ENCODE measurements around the gene HOXD9. TPM values are rescaled to one million over a fixed set of nuclear protein-coding genes. Genes with fewer than 3 reads are reported as not detected.

HOXD9 gene
- not detected for polyA plus RNA-seq (2013, experiment 1 of 2)
- polyA plus RNA-seq (2013, experiment 2 of 2) = not detected

DNA sequence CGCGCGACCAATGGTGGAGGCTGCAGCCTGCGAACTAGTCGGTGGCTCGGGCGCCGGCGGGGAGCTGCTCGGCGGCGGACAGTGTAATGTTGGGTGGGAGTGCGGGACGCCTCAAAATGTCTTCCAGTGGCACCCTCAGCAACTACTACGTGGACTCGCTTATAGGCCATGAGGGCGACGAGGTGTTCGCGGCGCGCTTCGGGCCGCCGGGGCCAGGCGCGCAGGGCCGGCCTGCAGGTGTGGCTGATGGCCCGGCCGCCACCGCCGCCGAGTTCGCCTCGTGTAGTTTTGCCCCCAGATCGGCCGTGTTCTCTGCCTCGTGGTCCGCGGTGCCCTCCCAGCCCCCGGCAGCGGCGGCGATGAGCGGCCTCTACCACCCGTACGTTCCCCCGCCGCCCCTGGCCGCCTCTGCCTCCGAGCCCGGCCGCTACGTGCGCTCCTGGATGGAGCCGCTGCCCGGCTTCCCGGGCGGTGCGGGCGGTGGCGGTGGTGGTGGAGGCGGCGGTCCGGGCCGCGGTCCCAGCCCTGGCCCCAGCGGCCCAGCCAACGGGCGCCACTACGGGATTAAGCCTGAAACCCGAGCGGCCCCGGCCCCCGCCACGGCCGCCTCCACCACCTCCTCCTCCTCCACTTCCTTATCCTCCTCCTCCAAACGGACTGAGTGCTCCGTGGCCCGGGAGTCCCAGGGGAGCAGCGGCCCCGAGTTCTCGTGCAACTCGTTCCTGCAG lies at the start of gene HOXD9:
TSS of gene HOXD9 (plus strand) at position 37 of the 728 bp plus-strand sequence. CDS start at position 87, 50 bp downstream.
- Histone ChIP-seq H3K79me1 (ENCODE audit: low read length) (no peaks in the 10 kb centered on the region), H3K36me3 (ENCODE audit: control insufficient read depth, insufficient read depth, low read length) (no peaks in the 10 kb centered on the region), H3K4me2 (ENCODE audit: low read length) (peak within 1 kb of the TSS; percentile 80), H3K27me3 (ENCODE audit: insufficient read depth, low read length, poor library complexity) (peaks cover 82% of the 10 kb centered on the region), H2AK5ac (ENCODE audit: low read length) (no peak within 1 kb of the TSS), H3K56ac (ENCODE audit: low read length) (no peak within 1 kb of the TSS), H4K8ac (ENCODE audit: low read depth, low read length) (no peak within 1 kb of the TSS), H3K27ac (ENCODE audit: low read depth, low read length) (no peak within 1 kb of the TSS), H3K4me1 (ENCODE audit: control insufficient read depth, low read depth, low read length) (no peaks in the 10 kb centered on the region), H4K5ac (ENCODE audit: low read length) (no peak within 1 kb of the TSS), H3K4ac (ENCODE audit: low read depth, low read length) (no peak within 1 kb of the TSS), H3K9ac (ENCODE audit: low read length) (no peak within 1 kb of the TSS), H2BK5ac (ENCODE audit: low read length) (no peak within 1 kb of the TSS), H3K79me2 (ENCODE audit: control insufficient read depth, insufficient read depth, low read length) (no peaks in the 10 kb centered on the region), H3K4me3 (ENCODE audit: low read length) (no peak within 1 kb of the TSS), H2BK120ac (ENCODE audit: low read depth, low read length) (no peak within 1 kb of the TSS), H2BK15ac (replicated peaks; ENCODE audit: low read depth) (no peak within 1 kb of the TSS), H3K23ac (ENCODE audit: low read length) (no peak within 1 kb of the TSS), H3K18ac (ENCODE audit: low read length) (no peak within 1 kb of the TSS)
- DNase-seq = no peak
- WGBS (ENCODE audit: extremely low coverage, insufficient coverage, low lambda C conversion rate) = no CpG with 5 or more reads among the region's 84 CpGs

DNA sequence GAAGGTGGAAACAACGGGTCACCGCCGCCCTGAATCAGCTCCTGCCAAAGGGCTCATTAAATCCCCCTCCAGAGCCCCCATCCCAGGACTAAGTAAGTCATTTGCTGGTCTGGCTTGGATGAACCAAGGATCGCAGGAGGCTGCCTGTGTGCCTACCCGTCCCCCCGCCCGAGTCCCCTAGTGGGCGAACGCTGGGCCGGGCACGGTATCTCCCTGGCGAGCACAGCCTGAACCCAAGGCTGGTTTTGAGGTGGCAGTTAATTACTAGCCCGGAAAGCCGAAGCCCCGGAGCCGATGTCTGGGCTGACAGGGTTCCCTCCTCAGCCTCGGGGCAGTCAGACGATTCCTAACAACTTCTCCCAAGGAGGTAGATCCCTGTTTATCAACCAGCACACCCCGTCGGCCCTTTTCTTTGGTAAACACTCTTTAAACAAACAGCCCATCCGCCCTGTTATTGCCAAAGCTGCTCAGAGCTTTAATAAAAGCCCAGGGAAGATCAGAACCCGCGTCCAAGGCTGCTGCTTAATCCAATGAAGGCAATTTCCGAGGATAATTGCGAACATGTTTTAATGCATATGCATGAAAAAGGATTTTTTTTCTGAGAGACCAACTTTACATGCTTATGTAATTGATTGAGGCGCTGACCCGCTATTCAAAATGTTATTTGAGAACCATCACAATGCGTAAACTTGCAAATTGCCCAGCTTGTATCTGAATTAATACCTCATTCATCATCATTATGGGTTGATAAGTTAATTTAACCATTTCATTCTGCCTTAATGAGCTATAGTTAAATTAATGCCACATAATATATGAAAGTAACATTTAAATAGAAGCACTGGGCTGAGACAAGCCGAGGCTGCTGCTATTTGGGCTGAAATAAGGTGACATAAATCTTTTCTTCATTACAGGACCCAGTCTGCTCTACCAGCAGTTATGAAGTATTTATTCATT lies 49.3 kb upstream of the HOXD9 start:
- Histone ChIP-seq H3K4me2 (ENCODE audit: low read length) (no peak overlapping the region), H4K5ac (ENCODE audit: low read length) (no peak overlapping the region), H3K4me3 (ENCODE audit: low read length) (no peak overlapping the region), H3K27ac (ENCODE audit: low read depth, low read length) (no peak overlapping the region), H2AK5ac (ENCODE audit: low read length) (no peak overlapping the region), H2BK120ac (ENCODE audit: low read depth, low read length) (no peak overlapping the region), H3K27me3 (ENCODE audit: insufficient read depth, low read length, poor library complexity) (peaks cover 80% of the 10 kb centered on the region), H3K23ac (ENCODE audit: low read length) (no peak overlapping the region), H3K9ac (ENCODE audit: low read length) (no peak overlapping the region), H3K4ac (ENCODE audit: low read depth, low read length) (no peak overlapping the region), H2BK15ac (replicated peaks; ENCODE audit: low read depth) (no peak overlapping the region), H4K8ac (ENCODE audit: low read depth, low read length) (no peak overlapping the region), H3K4me1 (ENCODE audit: control insufficient read depth, low read depth, low read length) (peaks cover 2% of the 10 kb centered on the region), H3K18ac (ENCODE audit: low read length) (no peak overlapping the region), H3K36me3 (ENCODE audit: control insufficient read depth, insufficient read depth, low read length) (no peaks in the 10 kb centered on the region), H3K79me1 (ENCODE audit: low read length) (no peaks in the 10 kb centered on the region), H3K56ac (ENCODE audit: low read length) (no peak overlapping the region), H3K79me2 (ENCODE audit: control insufficient read depth, insufficient read depth, low read length) (no peaks in the 10 kb centered on the region), H2BK5ac (ENCODE audit: low read length) (no peak overlapping the region)
- no CpG with 5 or more reads among the region's 29 CpGs for WGBS (ENCODE audit: extremely low coverage, insufficient coverage, low lambda C conversion rate)
- DNase-seq = no peak

DNA sequence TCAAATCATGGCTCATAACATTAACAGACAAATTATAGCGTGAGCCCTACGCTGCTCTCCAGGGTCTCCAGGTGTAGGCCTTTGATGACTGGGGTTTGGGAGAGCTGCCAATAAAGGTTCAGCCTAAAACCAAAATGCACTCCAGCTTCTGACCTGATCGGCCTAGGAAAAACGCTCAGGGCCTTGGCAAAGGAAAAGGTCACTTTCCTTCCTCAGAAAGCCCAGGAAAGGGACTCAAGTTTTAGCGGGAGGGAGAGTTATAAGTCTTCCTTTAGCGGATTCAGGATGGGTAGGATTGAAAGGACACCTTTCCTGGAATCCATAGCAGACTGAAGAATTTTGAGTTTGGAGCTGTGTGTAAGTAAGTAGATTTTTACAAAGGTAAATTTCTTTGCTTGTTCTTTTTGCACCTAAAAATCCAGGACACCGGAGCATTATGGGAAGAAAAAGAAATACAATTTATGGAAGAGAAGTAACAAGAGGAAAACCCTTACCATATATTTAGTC lies 47.5 kb upstream of the HOXD9 start:
- H3K27me3 ChIP-seq (ENCODE audit: insufficient read depth, low read length, poor library complexity) = peaks cover 80% of the 10 kb centered on the region
- H2AK5ac ChIP-seq (ENCODE audit: low read length) = no peak overlapping the region
- no peak overlapping the region for H3K4me3 ChIP-seq (ENCODE audit: low read length)
- H2BK120ac ChIP-seq (ENCODE audit: low read depth, low read length) = no peak overlapping the region
- H3K27ac ChIP-seq (ENCODE audit: low read depth, low read length) = no peak overlapping the region
- no peak overlapping the region for H2BK15ac ChIP-seq (replicated peaks; ENCODE audit: low read depth)
- no peak overlapping the region for H2BK5ac ChIP-seq (ENCODE audit: low read length)
- H3K4me1 ChIP-seq (ENCODE audit: control insufficient read depth, low read depth, low read length) = peaks cover 2% of the 10 kb centered on the region
- no peaks in the 10 kb centered on the region for H3K79me1 ChIP-seq (ENCODE audit: low read length)
- no peak overlapping the region for H4K8ac ChIP-seq (ENCODE audit: low read depth, low read length)
- H3K23ac ChIP-seq (ENCODE audit: low read length) = no peak overlapping the region
- no peak overlapping the region for H3K9ac ChIP-seq (ENCODE audit: low read length)
- no peak overlapping the region for H3K18ac ChIP-seq (ENCODE audit: low read length)
- H3K4me2 ChIP-seq (ENCODE audit: low read length) = no peak overlapping the region
- H3K56ac ChIP-seq (ENCODE audit: low read length) = no peak overlapping the region
- DNase-seq = no peak
- WGBS (ENCODE audit: extremely low coverage, insufficient coverage, low lambda C conversion rate) = no CpG with 5 or more reads among the region's 7 CpGs
- no peaks in the 10 kb centered on the region for H3K79me2 ChIP-seq (ENCODE audit: control insufficient read depth, insufficient read depth, low read length)
- H4K5ac ChIP-seq (ENCODE audit: low read length) = no peak overlapping the region
- no peak overlapping the region for H3K4ac ChIP-seq (ENCODE audit: low read depth, low read length)
- no peaks in the 10 kb centered on the region for H3K36me3 ChIP-seq (ENCODE audit: control insufficient read depth, insufficient read depth, low read length)

DNA sequence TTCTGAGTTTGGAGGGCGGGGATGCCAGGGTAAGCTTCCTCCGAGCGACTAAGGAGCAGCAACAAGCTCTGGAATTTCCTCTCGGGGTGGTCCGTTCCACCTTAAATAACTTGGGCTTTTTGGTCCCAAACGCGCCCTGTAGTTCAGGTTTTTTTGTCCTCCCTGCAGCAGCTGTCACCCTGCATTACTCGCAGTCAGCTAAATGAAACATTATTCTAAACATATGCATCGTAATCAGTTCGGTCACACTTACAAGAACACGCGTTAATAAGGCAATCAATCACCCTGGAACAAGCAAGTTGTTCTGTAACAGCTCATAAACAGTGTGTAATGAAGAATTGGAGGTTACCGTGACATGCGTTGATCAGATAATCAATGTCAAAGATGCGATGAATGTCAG lies 47.0 kb upstream of the HOXD9 start:
- H3K79me1 ChIP-seq (ENCODE audit: low read length) = no peaks in the 10 kb centered on the region
- WGBS (ENCODE audit: extremely low coverage, insufficient coverage, low lambda C conversion rate) = no CpG with 5 or more reads among the region's 15 CpGs
- no peak overlapping the region for H2BK5ac ChIP-seq (ENCODE audit: low read length)
- DNase-seq = peak; percentile 80
- no peak overlapping the region for H2BK15ac ChIP-seq (replicated peaks; ENCODE audit: low read depth)
- H2AK5ac ChIP-seq (ENCODE audit: low read length) = no peak overlapping the region
- no peak overlapping the region for H3K18ac ChIP-seq (ENCODE audit: low read length)
- H3K79me2 ChIP-seq (ENCODE audit: control insufficient read depth, insufficient read depth, low read length) = no peaks in the 10 kb centered on the region
- peak overlapping the region; percentile 26 for H3K4me2 ChIP-seq (ENCODE audit: low read length)
- peaks cover 2% of the 10 kb centered on the region for H3K4me1 ChIP-seq (ENCODE audit: control insufficient read depth, low read depth, low read length)
- H3K27ac ChIP-seq (ENCODE audit: low read depth, low read length) = no peak overlapping the region
- no peak overlapping the region for H3K9ac ChIP-seq (ENCODE audit: low read length)
- no peak overlapping the region for H3K23ac ChIP-seq (ENCODE audit: low read length)
- no peak overlapping the region for H2BK120ac ChIP-seq (ENCODE audit: low read depth, low read length)
- H4K8ac ChIP-seq (ENCODE audit: low read depth, low read length) = no peak overlapping the region
- H3K56ac ChIP-seq (ENCODE audit: low read length) = no peak overlapping the region
- no peak overlapping the region for H4K5ac ChIP-seq (ENCODE audit: low read length)
- H3K4me3 ChIP-seq (ENCODE audit: low read length) = no peak overlapping the region
- no peaks in the 10 kb centered on the region for H3K36me3 ChIP-seq (ENCODE audit: control insufficient read depth, insufficient read depth, low read length)
- no peak overlapping the region for H3K4ac ChIP-seq (ENCODE audit: low read depth, low read length)
- peaks cover 78% of the 10 kb centered on the region for H3K27me3 ChIP-seq (ENCODE audit: insufficient read depth, low read length, poor library complexity)

DNA sequence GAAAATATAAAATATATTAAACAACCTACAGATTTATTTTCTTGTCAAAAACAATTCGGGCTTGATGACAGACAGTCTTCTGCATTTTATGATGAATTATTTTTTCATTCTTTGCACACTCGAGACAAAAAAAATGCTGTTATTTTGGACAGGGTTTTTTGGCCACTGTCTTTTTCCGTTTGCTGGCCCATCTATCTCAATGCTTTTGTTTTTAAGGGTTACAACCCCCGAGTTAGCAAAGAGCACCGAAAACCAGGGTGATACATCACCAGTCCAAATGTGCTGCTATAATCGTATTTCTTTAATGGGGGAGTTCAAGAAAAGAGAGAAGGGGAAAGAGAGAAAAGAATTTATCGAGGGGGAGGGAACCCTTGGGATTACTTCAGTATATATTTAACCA lies 46.5 kb upstream of the HOXD9 start:
- H3K23ac ChIP-seq (ENCODE audit: low read length) = no peak overlapping the region
- H2BK15ac ChIP-seq (replicated peaks; ENCODE audit: low read depth) = no peak overlapping the region
- no peaks in the 10 kb centered on the region for H3K79me2 ChIP-seq (ENCODE audit: control insufficient read depth, insufficient read depth, low read length)
- peaks cover 2% of the 10 kb centered on the region for H3K4me1 ChIP-seq (ENCODE audit: control insufficient read depth, low read depth, low read length)
- H3K36me3 ChIP-seq (ENCODE audit: control insufficient read depth, insufficient read depth, low read length) = no peaks in the 10 kb centered on the region
- no peak overlapping the region for H4K8ac ChIP-seq (ENCODE audit: low read depth, low read length)
- H2AK5ac ChIP-seq (ENCODE audit: low read length) = no peak overlapping the region
- no peak overlapping the region for H3K18ac ChIP-seq (ENCODE audit: low read length)
- no peak overlapping the region for H3K27ac ChIP-seq (ENCODE audit: low read depth, low read length)
- no peak overlapping the region for H2BK120ac ChIP-seq (ENCODE audit: low read depth, low read length)
- DNase-seq = no peak
- no peak overlapping the region for H3K4me3 ChIP-seq (ENCODE audit: low read length)
- H3K9ac ChIP-seq (ENCODE audit: low read length) = no peak overlapping the region
- no peak overlapping the region for H3K4ac ChIP-seq (ENCODE audit: low read depth, low read length)
- no peak overlapping the region for H3K4me2 ChIP-seq (ENCODE audit: low read length)
- no peak overlapping the region for H2BK5ac ChIP-seq (ENCODE audit: low read length)
- H3K79me1 ChIP-seq (ENCODE audit: low read length) = no peaks in the 10 kb centered on the region
- no peak overlapping the region for H3K56ac ChIP-seq (ENCODE audit: low read length)
- WGBS (ENCODE audit: extremely low coverage, insufficient coverage, low lambda C conversion rate) = no CpG with 5 or more reads among the region's 7 CpGs
- peaks cover 78% of the 10 kb centered on the region for H3K27me3 ChIP-seq (ENCODE audit: insufficient read depth, low read length, poor library complexity)
- no peak overlapping the region for H4K5ac ChIP-seq (ENCODE audit: low read length)
